ENCODE results near the gene SND1. TPM values are rescaled to one million over a fixed set of nuclear protein-coding genes. Genes with fewer than 3 reads are reported as not detected.

The SND1 gene
- total RNA-seq, 4 donors from 2014 or later: 62.0 to 89.4 (median 82.1) TPM

DNA sequence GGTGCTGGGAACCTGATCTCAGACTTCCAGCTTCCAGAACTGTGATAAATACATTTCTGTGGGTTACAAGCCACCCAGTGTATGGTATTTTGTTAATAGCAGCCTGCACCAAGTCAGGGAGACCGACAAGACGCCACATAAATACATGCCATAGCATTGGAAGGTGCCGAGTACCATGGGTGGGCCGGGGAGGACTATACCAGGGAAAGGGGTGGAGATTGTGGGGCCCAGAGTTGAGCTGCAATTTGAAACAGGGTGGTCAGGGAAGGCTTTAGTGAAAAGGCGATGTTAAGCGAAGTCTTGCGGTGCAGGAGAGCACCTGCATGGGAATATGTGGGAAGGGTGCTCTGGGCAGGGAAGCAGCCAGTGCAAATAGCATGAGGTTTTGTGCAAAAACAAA lies 468.1 kb downstream of the SND1 start:
- no peak overlapping the region for H3K4me3 ChIP-seq (ENCODE audit: low read depth, poor library complexity, severe bottlenecking)
- DNase-seq (ENCODE audit: low spot score in 2 of 2): peak in 1 of 2 donors; percentile 10
- 96 to 97% methylated on average over 7 of the region's 7 CpGs for WGBS, 2 donors
- TF ChIP-seq, protein P1, sequence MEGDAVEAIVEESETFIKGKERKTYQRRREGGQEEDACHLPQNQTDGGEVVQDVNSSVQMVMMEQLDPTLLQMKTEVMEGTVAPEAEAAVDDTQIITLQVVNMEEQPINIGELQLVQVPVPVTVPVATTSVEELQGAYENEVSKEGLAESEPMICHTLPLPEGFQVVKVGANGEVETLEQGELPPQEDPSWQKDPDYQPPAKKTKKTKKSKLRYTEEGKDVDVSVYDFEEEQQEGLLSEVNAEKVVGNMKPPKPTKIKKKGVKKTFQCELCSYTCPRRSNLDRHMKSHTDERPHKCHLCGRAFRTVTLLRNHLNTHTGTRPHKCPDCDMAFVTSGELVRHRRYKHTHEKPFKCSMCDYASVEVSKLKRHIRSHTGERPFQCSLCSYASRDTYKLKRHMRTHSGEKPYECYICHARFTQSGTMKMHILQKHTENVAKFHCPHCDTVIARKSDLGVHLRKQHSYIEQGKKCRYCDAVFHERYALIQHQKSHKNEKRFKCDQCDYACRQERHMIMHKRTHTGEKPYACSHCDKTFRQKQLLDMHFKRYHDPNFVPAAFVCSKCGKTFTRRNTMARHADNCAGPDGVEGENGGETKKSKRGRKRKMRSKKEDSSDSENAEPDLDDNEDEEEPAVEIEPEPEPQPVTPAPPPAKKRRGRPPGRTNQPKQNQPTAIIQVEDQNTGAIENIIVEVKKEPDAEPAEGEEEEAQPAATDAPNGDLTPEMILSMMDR (IDR thresholded peaks at IDR 0.05): no peak
- TF ChIP-seq POLR2A (IDR thresholded peaks at IDR 0.05): no peak
- intact Hi-C loops (cut with DNase I; ENCODE audit: low total_unique reads): no loop called here

DNA sequence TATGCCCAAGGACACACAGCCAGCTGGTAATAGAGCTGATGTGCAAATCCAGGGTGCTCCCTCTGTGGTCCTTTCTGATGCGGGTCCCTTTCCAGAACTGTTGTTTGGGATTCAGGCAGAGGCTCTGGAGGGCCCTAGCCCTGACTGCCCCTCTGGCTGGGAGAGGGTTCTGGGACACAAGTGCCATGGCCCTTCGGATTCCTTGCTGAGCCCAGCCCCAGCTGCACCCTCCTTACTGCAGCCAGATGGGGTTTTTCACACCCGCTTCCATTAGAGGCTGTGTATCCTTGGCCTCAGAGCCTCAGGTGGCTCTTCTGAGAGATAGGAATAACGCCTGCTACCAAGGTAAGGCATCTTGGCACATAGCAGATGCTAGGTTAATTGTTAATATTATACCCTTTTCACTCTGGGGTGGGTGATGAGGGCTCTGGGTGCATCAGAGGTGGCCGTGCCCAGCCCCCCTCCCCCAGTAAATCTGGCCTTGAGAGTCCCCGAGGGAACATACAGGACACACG lies 469.0 kb downstream of the SND1 start:
- TF ChIP-seq, protein P1 (IDR thresholded peaks at IDR 0.05): no peak
- TF ChIP-seq POLR2A (IDR thresholded peaks at IDR 0.05): no peak
- H3K4me3 ChIP-seq (ENCODE audit: low read depth, poor library complexity, severe bottlenecking): no peak overlapping the region
- intact Hi-C loops (cut with DNase I; ENCODE audit: low total_unique reads): no loop called here
- WGBS, 2 donors: 76 to 86% methylated on average over 7 of the region's 7 CpGs
- DNase-seq (ENCODE audit: low spot score in 2 of 2): peak in 1 of 2 donors; percentile 8

DNA sequence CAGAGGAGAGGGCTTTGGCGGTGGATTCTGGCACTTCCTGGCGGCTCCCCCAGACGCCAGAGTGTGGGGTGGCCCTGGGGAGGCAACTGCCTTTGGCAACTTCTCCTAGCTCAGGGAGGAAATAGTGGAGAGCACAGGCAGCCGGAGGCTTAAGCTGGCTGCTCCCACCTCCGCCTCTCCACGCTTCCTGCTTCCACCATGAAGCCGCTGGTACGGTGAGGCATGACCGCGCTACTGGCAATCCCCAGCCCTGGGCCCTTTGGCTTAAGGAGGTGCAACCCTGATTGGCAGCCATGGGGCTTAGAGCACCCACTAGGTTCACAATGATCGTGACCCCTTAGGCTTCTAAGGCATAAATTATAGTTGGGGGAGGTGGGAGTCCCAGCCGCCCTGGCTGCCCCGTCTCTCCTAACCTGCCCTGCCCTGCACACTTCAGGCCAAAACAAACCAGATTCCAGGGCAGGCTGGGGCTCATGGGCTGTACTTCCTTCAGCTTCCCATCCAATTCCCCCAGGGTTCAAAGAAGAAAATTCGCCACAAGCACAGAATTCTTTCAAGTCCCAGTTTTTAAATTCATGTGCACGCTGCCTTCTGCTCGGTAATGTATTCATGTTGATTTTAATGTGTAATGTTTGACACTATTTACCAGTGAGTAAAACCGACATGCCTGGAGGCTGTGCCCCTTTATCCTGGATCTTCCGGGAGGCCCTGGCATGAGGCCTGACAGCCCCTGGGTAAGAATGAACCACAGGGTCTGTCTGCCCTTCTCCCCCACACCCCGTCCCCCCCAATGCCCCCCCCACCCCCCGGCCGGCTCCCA lies 469.9 kb downstream of the SND1 start:
- no peak overlapping the region for H3K4me3 ChIP-seq (ENCODE audit: low read depth, poor library complexity, severe bottlenecking)
- DNase-seq (ENCODE audit: low spot score in 2 of 2): peak in 1 of 2 donors; percentile 13
- no peak for TF ChIP-seq POLR2A (IDR thresholded peaks at IDR 0.05)
- TF ChIP-seq, protein P1 (IDR thresholded peaks at IDR 0.05): no peak
- WGBS, 2 donors: 36 to 49% methylated on average over 20 to 21 of the region's 21 CpGs
- intact Hi-C loops (cut with DNase I; ENCODE audit: low total_unique reads): no loop called here

DNA sequence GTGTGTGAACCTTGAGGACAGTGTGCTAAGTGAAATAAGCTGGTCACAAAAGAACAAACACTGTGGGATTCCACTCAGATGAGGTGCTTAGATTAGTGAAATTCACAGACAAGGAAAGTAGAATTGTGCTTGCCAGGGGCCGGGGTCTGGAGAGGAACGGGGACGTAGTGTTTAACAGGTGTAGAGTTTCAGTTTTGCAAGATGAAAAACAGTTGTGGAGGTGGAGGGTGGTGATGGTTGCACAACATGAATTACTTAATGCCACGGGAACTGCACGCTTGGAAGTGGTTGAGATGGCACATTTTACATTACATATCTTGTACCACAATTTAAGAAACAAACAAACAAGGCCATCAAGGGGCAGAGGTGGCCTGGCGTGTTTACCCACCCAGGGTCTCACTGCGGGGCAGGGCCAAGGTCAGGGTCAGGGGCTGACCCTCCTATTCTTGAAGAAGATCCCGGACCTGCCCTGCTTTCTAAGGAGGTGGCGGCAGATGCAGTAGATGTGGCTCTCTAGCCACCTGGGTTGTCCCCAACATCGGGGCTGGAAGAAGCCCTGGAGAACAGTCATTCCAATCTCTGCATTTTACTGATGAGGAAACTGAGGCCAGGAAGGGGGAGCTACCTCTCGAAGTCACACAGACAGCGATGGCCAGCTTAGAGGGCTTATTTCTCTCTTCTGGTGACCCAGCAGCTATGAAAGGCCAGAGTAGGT lies 470.7 kb downstream of the SND1 start:
- H3K4me3 ChIP-seq (ENCODE audit: low read depth, poor library complexity, severe bottlenecking): no peak overlapping the region
- TF ChIP-seq, protein P1 (IDR thresholded peaks at IDR 0.05): no peak
- no peak for TF ChIP-seq POLR2A (IDR thresholded peaks at IDR 0.05)
- 60 to 69% methylated on average over 12 of the region's 12 CpGs for whole genome bisulfite sequencing, 2 donors
- DNase-seq (ENCODE audit: low spot score in 2 of 2): peak in 1 of 2 donors; percentile 8
- intact Hi-C loops (cut with DNase I; ENCODE audit: low total_unique reads): no loop called here

DNA sequence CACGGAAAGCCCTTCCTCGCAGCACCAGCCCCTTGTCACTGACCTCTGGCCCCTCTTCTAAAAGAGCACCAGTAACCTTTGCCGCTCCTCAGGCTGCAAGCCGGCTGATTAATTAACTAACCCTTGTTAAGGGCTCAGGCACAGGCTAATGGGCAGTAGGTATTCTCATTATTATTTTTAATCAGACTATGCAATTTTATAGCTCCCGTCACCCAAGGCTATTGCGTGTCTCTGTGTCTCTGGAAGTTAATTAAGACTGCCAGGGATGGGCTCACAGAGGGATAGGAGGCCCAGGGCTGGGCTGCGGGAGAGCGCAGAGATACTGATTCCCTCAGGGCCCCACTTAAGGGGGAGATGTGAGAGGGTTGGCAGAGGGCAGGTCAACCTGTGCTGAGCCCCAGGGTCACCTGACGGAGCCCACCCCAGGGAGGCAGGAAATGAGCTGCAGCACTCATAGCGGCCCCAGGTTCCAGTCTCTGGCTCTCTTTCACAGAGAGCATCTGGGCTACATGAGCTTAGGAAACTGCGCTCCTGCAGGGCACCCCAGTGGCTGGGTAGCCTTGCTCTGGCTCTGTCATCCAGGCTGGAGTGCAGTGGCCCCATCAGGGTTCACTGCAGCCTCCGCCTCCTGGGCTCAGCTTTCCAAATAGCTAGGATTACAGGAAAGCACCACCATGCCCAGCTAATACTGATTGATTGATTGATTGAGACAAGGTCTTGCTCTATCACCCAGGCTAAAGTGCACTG lies 471.5 kb downstream of the SND1 start:
- no peak for TF ChIP-seq POLR2A (IDR thresholded peaks at IDR 0.05)
- TF ChIP-seq, protein P1 (IDR thresholded peaks at IDR 0.05): no peak
- H3K4me3 ChIP-seq (ENCODE audit: low read depth, poor library complexity, severe bottlenecking): no peak overlapping the region

More for the DNA sequence above, 471.5 kb downstream of the SND1 start:
- intact Hi-C loops (cut with DNase I; ENCODE audit: low total_unique reads): no loop called here
- 69 to 76% methylated on average over 10 of the region's 12 CpGs for WGBS, 2 donors
- DNase-seq (ENCODE audit: low spot score in 2 of 2): no peak
